Vagina (tissue), 2 donors: ENCODE measurements around the gene BMP8B.

Source experiments
- POLR2AphosphoS5 ChIP-seq, 2 donors: sonication (generic); formaldehyde crosslinking; IDR thresholded peaks; one replicate each; pipeline ENCODE4 v1.9.0; 2017; ENCODE audit warnings: antibody characterized with exemption in 2 of 2, mild to moderate bottlenecking in 2 of 2, low read depth in 1 of 2; ENCODE audit not compliant: insufficient read depth in 1 of 2
- TF ChIP-seq, protein P1 (sequence below), 3 experiments: fragments of 450-650 bp in 2 of 3; fragments of 200-600 bp in 1 of 3; sonication (generic) in 1 of 3; IDR thresholded peaks; one replicate each; pipeline ENCODE4 v1.5.1; 2017 to 2019; ENCODE audit warnings: antibody characterized with exemption in 3 of 3, mild to moderate bottlenecking in 2 of 3, moderate library complexity in 2 of 3

GRCh38 chr1:39819091-39819812, 30.6 kb upstream of the BMP8B start:
- TF ChIP-seq, protein P1, sequence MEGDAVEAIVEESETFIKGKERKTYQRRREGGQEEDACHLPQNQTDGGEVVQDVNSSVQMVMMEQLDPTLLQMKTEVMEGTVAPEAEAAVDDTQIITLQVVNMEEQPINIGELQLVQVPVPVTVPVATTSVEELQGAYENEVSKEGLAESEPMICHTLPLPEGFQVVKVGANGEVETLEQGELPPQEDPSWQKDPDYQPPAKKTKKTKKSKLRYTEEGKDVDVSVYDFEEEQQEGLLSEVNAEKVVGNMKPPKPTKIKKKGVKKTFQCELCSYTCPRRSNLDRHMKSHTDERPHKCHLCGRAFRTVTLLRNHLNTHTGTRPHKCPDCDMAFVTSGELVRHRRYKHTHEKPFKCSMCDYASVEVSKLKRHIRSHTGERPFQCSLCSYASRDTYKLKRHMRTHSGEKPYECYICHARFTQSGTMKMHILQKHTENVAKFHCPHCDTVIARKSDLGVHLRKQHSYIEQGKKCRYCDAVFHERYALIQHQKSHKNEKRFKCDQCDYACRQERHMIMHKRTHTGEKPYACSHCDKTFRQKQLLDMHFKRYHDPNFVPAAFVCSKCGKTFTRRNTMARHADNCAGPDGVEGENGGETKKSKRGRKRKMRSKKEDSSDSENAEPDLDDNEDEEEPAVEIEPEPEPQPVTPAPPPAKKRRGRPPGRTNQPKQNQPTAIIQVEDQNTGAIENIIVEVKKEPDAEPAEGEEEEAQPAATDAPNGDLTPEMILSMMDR (IDR thresholded peaks at IDR 0.05): no peak
- no peak for TF ChIP-seq POLR2AphosphoS5 (IDR thresholded peaks at IDR 0.05; ENCODE audit: insufficient read depth in 1 of 2, low read depth in 1 of 2)
